SU-DHL-6 (cell line): ENCODE data around the gene CYTH4.
A peak's percentile ranks its signal among the peaks of the same experiment; 100 is the strongest.

Experiments
- H2AFZ ChIP-seq: fragments of 200-600 bp; sonication (generic); 2 replicates; pipeline ENCODE4 v1.6.1; 2014; ENCODE audit warnings: low read depth, mild to moderate bottlenecking, moderate library complexity, mixed read lengths, antibody characterized with exemption, low read length; ENCODE audit not compliant: severe bottlenecking
- H3F3A ChIP-seq: fragments of 200-600 bp; shearing (Covaris generic); 2 replicates; pipeline ENCODE4 v1.6.0; 2016; ENCODE audit warnings: antibody characterized with exemption, mild to moderate bottlenecking; ENCODE audit not compliant: insufficient read depth
- H3K27ac ChIP-seq: fragments of 200-600 bp; sonication (generic); 2 replicates; pipeline ENCODE4 v1.5.1; 2016; ENCODE audit warnings: low read depth, mild to moderate bottlenecking, low read length, moderate library complexity, mixed read lengths
- H3K27me3 ChIP-seq: fragments of 200-600 bp; sonication (generic), shearing (Covaris generic); 2 replicates; pipeline ENCODE4 v1.6.0; 2014; ENCODE audit warnings: mild to moderate bottlenecking, low read length
- H3K36me3 ChIP-seq: fragments of 200-600 bp; sonication (generic); 2 replicates; pipeline ENCODE4 v1.6.1; 2014; ENCODE audit warnings: mild to moderate bottlenecking, low read length, mixed read lengths
- H3K4me2 ChIP-seq: fragments of 300-600, 200-600 bp; shearing (Covaris generic), sonication (generic); 2 replicates; pipeline ENCODE4 v1.6.0; 2014; ENCODE audit warnings: low read length, low read depth, mild to moderate bottlenecking; ENCODE audit not compliant: poor library complexity, severe bottlenecking
- H3K4me3 ChIP-seq: fragments of 200-600 bp; sonication (generic); 2 replicates; pipeline ENCODE4 v1.5.1; 2014; ENCODE audit warnings: antibody characterized with exemption, low read length, mild to moderate bottlenecking, mixed read lengths; ENCODE audit not compliant: insufficient read depth, poor library complexity, severe bottlenecking
- H3K79me2 ChIP-seq: fragments of 200-600 bp; sonication (generic); 2 replicates; pipeline ENCODE4 v1.6.1; 2014; ENCODE audit warnings: mild to moderate bottlenecking, low read length, moderate library complexity; ENCODE audit not compliant: insufficient read depth
- H3K9ac ChIP-seq: fragments of 200-600 bp; sonication (generic); 2 replicates; pipeline ENCODE4 v1.7.0; 2014; ENCODE audit warnings: mild to moderate bottlenecking, low read length
- H3K9me2 ChIP-seq: fragments of 200-600 bp; sonication (generic); replicated peaks from 2 replicates; pipeline ENCODE4 v1.6.1; 2014; ENCODE audit warnings: low read length; ENCODE audit not compliant: insufficient read depth
- H3K9me3 ChIP-seq: fragments of 200-600 bp; sonication (generic); 2 replicates; pipeline ENCODE4 v1.6.1; 2014; ENCODE audit warnings: low read length, mixed read lengths; ENCODE audit not compliant: insufficient read depth
- H4K20me1 ChIP-seq: fragments of 200-600 bp; sonication (generic); 2 replicates; pipeline ENCODE4 v1.6.1; 2014; ENCODE audit warnings: low read depth, mild to moderate bottlenecking, antibody characterized with exemption, low read length, moderate library complexity, mixed read lengths
- CTCF ChIP-seq: fragments of 200-600 bp; sonication (generic); IDR thresholded peaks from one replicate; pipeline ENCODE4 v1.5.1; 2017; ENCODE audit warnings: antibody characterized with exemption, mild to moderate bottlenecking, low read length, moderate library complexity; ENCODE audit not compliant: insufficient read depth, poor library complexity, severe bottlenecking
- EZH2phosphoT487 ChIP-seq: fragments of 200-600 bp; sonication (generic), shearing (Covaris generic); conservative IDR thresholded peaks from 2 replicates; pipeline ENCODE4 v1.6.1; 2018; ENCODE audit warnings: mild to moderate bottlenecking, antibody characterized with exemption, low read length, moderate library complexity, mixed read lengths

The CYTH4 gene

DNA sequence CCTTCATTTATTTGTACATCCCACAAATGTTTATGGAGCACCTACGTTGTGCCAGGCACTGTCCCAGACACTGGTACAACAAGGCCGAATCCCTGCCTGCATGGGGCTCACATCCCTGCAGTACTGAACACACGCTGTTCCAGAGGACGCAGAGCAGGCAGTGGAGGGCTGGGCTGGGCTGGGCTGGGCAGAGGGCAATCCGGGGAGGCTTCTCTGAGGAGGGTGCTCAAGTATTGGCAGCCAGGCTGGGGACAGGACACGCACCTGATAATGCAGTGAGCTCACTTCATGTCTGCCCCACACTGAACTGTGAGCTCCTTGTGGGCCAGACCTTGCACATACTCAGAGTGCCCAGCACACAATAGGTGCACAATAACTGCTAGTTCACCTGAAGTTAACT lies 34.1 kb downstream of the CYTH4 start:
- Histone ChIP-seq H3K27ac (no peak overlapping the region), H3K36me3 (no peaks in the 10 kb centered on the region), H3K4me2 (no peak overlapping the region), H2AFZ (no peak overlapping the region), H3K4me3 (no peak overlapping the region), H3K9ac (no peak overlapping the region), H3F3A (no peaks in the 10 kb centered on the region), H3K79me2 (no peaks in the 10 kb centered on the region), H3K27me3 (no peaks in the 10 kb centered on the region), H3K9me2 (no peaks in the 10 kb centered on the region), H3K9me3 (no peaks in the 10 kb centered on the region), H4K20me1 (no peaks in the 10 kb centered on the region)
- TF ChIP-seq EZH2phosphoT487 (no peak), CTCF (no peak)

GRCh38 chr22:37316875-37317371 lies 34.6 kb downstream of the CYTH4 start:
- Histone ChIP-seq H3K79me2 (no peaks in the 10 kb centered on the region), H3F3A (no peaks in the 10 kb centered on the region), H3K9ac (no peak overlapping the region), H3K27ac (no peak overlapping the region), H3K9me2 (no peaks in the 10 kb centered on the region), H3K27me3 (no peaks in the 10 kb centered on the region), H3K4me2 (no peak overlapping the region), H4K20me1 (no peaks in the 10 kb centered on the region), H2AFZ (no peak overlapping the region), H3K36me3 (no peaks in the 10 kb centered on the region), H3K9me3 (no peaks in the 10 kb centered on the region), H3K4me3 (no peak overlapping the region)
- TF ChIP-seq EZH2phosphoT487 (no peak), CTCF (peak; percentile 76)

- H3K9me2 ChIP-seq: no peaks in the 10 kb centered on the region
- H3K36me3 ChIP-seq: no peaks in the 10 kb centered on the region
Observed at GRCh38 chr22:37317698-37318210, 35.4 kb downstream of the CYTH4 start.

More at GRCh38 chr22:37317698-37318210, 35.4 kb downstream of the CYTH4 start:
- H3F3A ChIP-seq: no peaks in the 10 kb centered on the region
- no peaks in the 10 kb centered on the region for H4K20me1 ChIP-seq
- no peak overlapping the region for H3K9ac ChIP-seq
- H3K4me2 ChIP-seq: no peak overlapping the region
- TF ChIP-seq CTCF (no peak), EZH2phosphoT487 (no peak)
- H3K27me3 ChIP-seq: no peaks in the 10 kb centered on the region
- no peak overlapping the region for H3K27ac ChIP-seq
- no peak overlapping the region for H3K4me3 ChIP-seq
- H2AFZ ChIP-seq: no peak overlapping the region
- no peaks in the 10 kb centered on the region for H3K9me3 ChIP-seq
- no peaks in the 10 kb centered on the region for H3K79me2 ChIP-seq
